DND-41 (cell line): ENCODE measurements around the gene DYNLL2.

Experiments used
- ATAC-seq: fragments of 200-7000 bp; cut with Tn5 transposase; 3 replicates; pipeline ENCODE4 v1.9.1; 2021; ENCODE audit warnings: low read depth; ENCODE audit not compliant: insufficient read depth
- DNase-seq: peaks from one replicate; pipeline ENCODE4 v3.0.0-alpha.2; 2020
- H2AFZ ChIP-seq: 2 replicates; pipeline ENCODE4 v1.6.0; 2012; ENCODE audit warnings: low read depth, low read length
- H3K27ac ChIP-seq: 2 replicates; pipeline ENCODE4 v1.5.1; 2012; ENCODE audit warnings: low read length, inconsistent platforms
- H3K27me3 ChIP-seq: fragments of 200-600 bp; sonication (generic); 2 replicates; pipeline ENCODE4 v1.6.0; 2012; ENCODE audit warnings: low read length, mild to moderate bottlenecking, inconsistent platforms; ENCODE audit not compliant: insufficient read depth, poor library complexity
- H3K36me3 ChIP-seq: 2 replicates; pipeline ENCODE4 v1.5.1; 2012; ENCODE audit warnings: low read length, inconsistent platforms; ENCODE audit not compliant: insufficient read depth
- H3K4me1 ChIP-seq: 2 replicates; pipeline ENCODE4 v1.5.1; 2012; ENCODE audit warnings: mild to moderate bottlenecking, low read length; ENCODE audit not compliant: insufficient read depth
- H3K4me2 ChIP-seq: 2 replicates; pipeline ENCODE4 v1.6.0; 2012; ENCODE audit warnings: mild to moderate bottlenecking, moderate library complexity, low read length, inconsistent platforms; ENCODE audit not compliant: insufficient read depth
- H3K4me3 ChIP-seq, 2 experiments: fragments of 200-600 bp in 1 of 2; shearing (Covaris generic) in 1 of 2; 2 replicates each; pipeline ENCODE4 v1.5.1; 2012 to 2016; ENCODE audit warnings: inconsistent platforms in 2 of 2, low read length in 2 of 2, mild to moderate bottlenecking in 2 of 2, low read depth in 1 of 2, moderate library complexity in 1 of 2
- H3K79me2 ChIP-seq: 2 replicates; pipeline ENCODE4 v1.6.0; 2012; ENCODE audit warnings: low read length, inconsistent platforms; ENCODE audit not compliant: insufficient read depth
- H3K9ac ChIP-seq: 2 replicates; pipeline ENCODE4 v1.6.0; 2012; ENCODE audit warnings: low read depth, mild to moderate bottlenecking, inconsistent platforms, low read length, moderate library complexity
- H3K9me3 ChIP-seq: 2 replicates; pipeline ENCODE4 v1.5.1; 2012; ENCODE audit warnings: low read length, moderate library complexity, mild to moderate bottlenecking, inconsistent platforms; ENCODE audit not compliant: insufficient read depth, severe bottlenecking
- H4K20me1 ChIP-seq: 2 replicates; pipeline ENCODE4 v1.6.0; 2012; ENCODE audit warnings: low read length; ENCODE audit not compliant: insufficient read depth
- EZH2 ChIP-seq: IDR thresholded peaks from 3 replicates; pipeline ENCODE4 v1.6.1; 2012; ENCODE audit warnings: borderline replicate concordance, low read depth, mild to moderate bottlenecking, moderate library complexity, low read length, inconsistent platforms; ENCODE audit not compliant: severe bottlenecking
- TF ChIP-seq, protein P1 (sequence below): IDR thresholded peaks from 2 replicates; pipeline ENCODE4 v1.5.1; 2012; ENCODE audit warnings: borderline replicate concordance, low read length, moderate library complexity, mild to moderate bottlenecking; ENCODE audit not compliant: poor library complexity, severe bottlenecking; ENCODE audit errors: extremely low read depth

Gene DYNLL2

GRCh38 chr17:58111676-58112075 lies 28.5 kb downstream of the DYNLL2 start:
- Histone ChIP-seq H3K4me2 (no peak overlapping the region), H2AFZ (no peak overlapping the region), H3K27ac (no peak overlapping the region), H3K4me1 (0 out of 2 replicates have a peak, but pooled peaks cover 2% of the 10 kb centered on the region), H3K9ac (no peak overlapping the region), H4K20me1 (peaks cover 5% of the 10 kb centered on the region; the same call in 1 of the 2 replicates), H3K36me3 (no peaks in the 10 kb centered on the region), H3K4me3 (no peak overlapping the region), H3K9me3 (no peaks in the 10 kb centered on the region), H3K79me2 (no peaks in the 10 kb centered on the region), H3K27me3 (peaks cover 2% of the 10 kb centered on the region)
- no peak for DNase-seq
- ATAC-seq: no peak
- TF ChIP-seq, protein P1, sequence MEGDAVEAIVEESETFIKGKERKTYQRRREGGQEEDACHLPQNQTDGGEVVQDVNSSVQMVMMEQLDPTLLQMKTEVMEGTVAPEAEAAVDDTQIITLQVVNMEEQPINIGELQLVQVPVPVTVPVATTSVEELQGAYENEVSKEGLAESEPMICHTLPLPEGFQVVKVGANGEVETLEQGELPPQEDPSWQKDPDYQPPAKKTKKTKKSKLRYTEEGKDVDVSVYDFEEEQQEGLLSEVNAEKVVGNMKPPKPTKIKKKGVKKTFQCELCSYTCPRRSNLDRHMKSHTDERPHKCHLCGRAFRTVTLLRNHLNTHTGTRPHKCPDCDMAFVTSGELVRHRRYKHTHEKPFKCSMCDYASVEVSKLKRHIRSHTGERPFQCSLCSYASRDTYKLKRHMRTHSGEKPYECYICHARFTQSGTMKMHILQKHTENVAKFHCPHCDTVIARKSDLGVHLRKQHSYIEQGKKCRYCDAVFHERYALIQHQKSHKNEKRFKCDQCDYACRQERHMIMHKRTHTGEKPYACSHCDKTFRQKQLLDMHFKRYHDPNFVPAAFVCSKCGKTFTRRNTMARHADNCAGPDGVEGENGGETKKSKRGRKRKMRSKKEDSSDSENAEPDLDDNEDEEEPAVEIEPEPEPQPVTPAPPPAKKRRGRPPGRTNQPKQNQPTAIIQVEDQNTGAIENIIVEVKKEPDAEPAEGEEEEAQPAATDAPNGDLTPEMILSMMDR: no peak
- TF ChIP-seq EZH2: no peak

- no peak overlapping the region for H3K9ac ChIP-seq
- 0 out of 2 replicates have a peak, but pooled peaks cover 2% of the 10 kb centered on the region for H3K4me1 ChIP-seq
- 0 out of 2 replicates have a peak overlapping the region, but pooled peaks have one; percentile 12 for H3K4me2 ChIP-seq
These were observed 29.9 kb downstream of the DYNLL2 start for GRCh38 chr17:58112970-58113631.

DNA sequence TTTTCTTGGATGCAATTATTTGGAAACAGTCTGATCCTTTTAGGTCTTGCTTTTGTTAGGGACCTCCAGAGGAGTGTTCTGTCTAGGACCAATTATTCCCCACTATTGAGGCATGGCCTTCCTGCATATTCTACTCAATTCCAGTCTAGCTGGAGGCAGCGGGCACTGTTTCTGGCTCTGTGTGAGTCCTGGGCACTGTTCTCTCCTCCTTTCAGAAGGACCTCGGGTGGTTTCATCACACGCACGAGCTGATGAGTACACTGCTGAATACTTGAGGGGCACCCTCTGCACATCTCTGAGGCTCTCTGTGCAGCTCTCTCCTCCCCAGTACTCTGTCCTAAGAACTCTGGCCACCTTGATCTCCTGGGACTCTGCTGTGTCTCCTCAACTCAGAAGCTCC lies 30.7 kb downstream of the DYNLL2 start:
- no peak overlapping the region for H3K27ac ChIP-seq
- TF ChIP-seq, protein P1: no peak
- TF ChIP-seq EZH2: no peak
- no peaks in the 10 kb centered on the region for H3K9me3 ChIP-seq
- H3K4me3 ChIP-seq: no peak overlapping the region
- no peak for DNase-seq
- peaks cover 5% of the 10 kb centered on the region; the same call in 1 of the 2 replicates for H4K20me1 ChIP-seq
- H3K4me1 ChIP-seq: 0 out of 2 replicates have a peak, but pooled peaks cover 2% of the 10 kb centered on the region
- H2AFZ ChIP-seq: no peak overlapping the region
- no peak overlapping the region for H3K4me2 ChIP-seq
- no peaks in the 10 kb centered on the region for H3K79me2 ChIP-seq
- H3K36me3 ChIP-seq: no peaks in the 10 kb centered on the region
- ATAC-seq: no peak
- peaks cover 2% of the 10 kb centered on the region for H3K27me3 ChIP-seq
- H3K9ac ChIP-seq: no peak overlapping the region

More at GRCh38 chr17:58112970-58113631, 29.9 kb downstream of the DYNLL2 start:
- no peak overlapping the region for H3K27ac ChIP-seq
- peaks cover 5% of the 10 kb centered on the region; the same call in 1 of the 2 replicates for H4K20me1 ChIP-seq
- H3K79me2 ChIP-seq: no peaks in the 10 kb centered on the region
- TF ChIP-seq, protein P1: peak; percentile 99
- TF ChIP-seq EZH2: no peak
- no peaks in the 10 kb centered on the region for H3K36me3 ChIP-seq
- H3K9me3 ChIP-seq: no peaks in the 10 kb centered on the region
- peak; percentile 81 for DNase-seq
- H2AFZ ChIP-seq: no peak overlapping the region
- peak; percentile 94 for ATAC-seq
- H3K4me3 ChIP-seq: no peak overlapping the region
- H3K27me3 ChIP-seq: peaks cover 2% of the 10 kb centered on the region

DNA sequence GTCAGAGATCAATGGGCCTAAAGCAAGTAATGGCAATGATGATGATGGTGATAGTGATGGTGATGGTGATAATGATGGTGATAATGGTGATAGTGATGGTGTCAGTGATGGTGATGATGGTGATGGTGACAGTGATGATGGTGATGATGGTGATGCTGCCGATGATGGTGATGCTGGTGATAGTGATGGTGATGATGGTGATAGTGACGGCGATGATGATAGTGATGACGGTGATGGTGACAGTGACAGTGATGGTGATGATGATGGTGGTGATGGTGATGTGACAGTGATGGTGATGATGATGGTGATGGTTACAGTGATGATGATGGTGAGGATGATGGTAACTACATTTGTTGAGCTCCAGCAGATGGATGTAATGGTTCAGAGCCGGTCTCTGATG lies 34.2 kb downstream of the DYNLL2 start:
- Histone ChIP-seq H3K4me3 (no peak overlapping the region), H4K20me1 (peaks cover 5% of the 10 kb centered on the region; the same call in 1 of the 2 replicates), H3K9ac (no peak overlapping the region), H3K36me3 (no peaks in the 10 kb centered on the region), H2AFZ (no peak overlapping the region), H3K79me2 (no peaks in the 10 kb centered on the region), H3K4me2 (no peak overlapping the region), H3K27me3 (no peaks in the 10 kb centered on the region), H3K27ac (no peak overlapping the region), H3K4me1 (0 out of 2 replicates have a peak, but pooled peaks cover 2% of the 10 kb centered on the region), H3K9me3 (no peaks in the 10 kb centered on the region)
- DNase-seq: no peak
- TF ChIP-seq, protein P1: no peak
- no peak for TF ChIP-seq EZH2
- ATAC-seq: no peak
